IPS DF 19.7 (cell line): ENCODE measurements around the gene RAB3A.

Experiments used
- DNase-seq: peaks from one replicate; pipeline ENCODE4 v3.0.0-alpha.2; 2013; ENCODE audit warnings: low read depth, low spot score

RAB3A gene

GRCh38 chr19:18150776-18151624, 52.8 kb downstream of the RAB3A start:
- no peak for DNase-seq

DNA sequence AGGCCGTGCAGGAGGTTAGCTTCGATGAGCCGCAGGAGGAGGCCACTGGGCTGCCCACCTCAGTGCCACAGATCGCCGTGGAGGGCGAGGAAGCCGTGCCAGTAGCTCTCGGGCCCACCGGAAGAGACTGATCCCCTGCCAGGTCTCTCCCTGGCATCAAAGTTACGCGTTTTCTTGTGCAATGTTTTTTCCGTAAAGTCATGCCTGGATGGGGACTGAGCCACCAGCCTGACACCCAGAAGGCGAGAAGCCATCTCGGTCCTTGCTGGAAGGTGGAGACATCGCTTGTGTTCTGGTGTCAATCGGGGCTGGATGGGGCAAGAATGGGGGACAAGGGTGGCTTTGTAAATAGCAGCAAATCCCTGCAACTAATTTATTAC, 54.3 kb downstream of the RAB3A start:
- DNase-seq: no peak

- DNase-seq: no peak
Observed at GRCh38 chr19:18147396-18147795, 56.4 kb downstream of the RAB3A start.
